Measurements from ENCODE around the gene CTBP2.
A peak's percentile ranks its signal among the peaks of the same experiment; 100 is the strongest.

CTBP2 gene

GRCh38 chr10:125026974-125027735, 133.2 kb downstream of the CTBP2 start:
- Histone ChIP-seq H3K36me3 (ENCODE audit: control insufficient read depth in 1 of 2, insufficient read depth in 2 of 2, low read length in 2 of 2) (peaks cover 0 to 15% of the 10 kb centered on the region in 2 donors), H3K27me3 (ENCODE audit: low read depth, low read length) (no peaks in the 10 kb centered on the region), H3K9me3 (ENCODE audit: control insufficient read depth in 1 of 2, low read length in 2 of 2) (no peaks in the 10 kb centered on the region), H3K27ac (ENCODE audit: low read length) (no peak overlapping the region), H3K4me3 (ENCODE audit: low read depth in 1 of 2, low read length in 2 of 2) (no peak overlapping the region), H3K4me1 (ENCODE audit: control insufficient read depth in 1 of 2, insufficient read depth in 2 of 2, low read length in 2 of 2) (peaks cover 6 to 40% of the 10 kb centered on the region in 2 donors)

GRCh38 chr10:125026036-125026931, 134.1 kb downstream of the CTBP2 start:
- H3K36me3 ChIP-seq (ENCODE audit: control insufficient read depth in 1 of 2, insufficient read depth in 2 of 2, low read length in 2 of 2) = peaks cover 0 to 15% of the 10 kb centered on the region in 2 donors
- no peaks in the 10 kb centered on the region for H3K27me3 ChIP-seq (ENCODE audit: low read depth, low read length)
- no peak overlapping the region for H3K27ac ChIP-seq (ENCODE audit: low read length)
- peaks cover 6 to 39% of the 10 kb centered on the region in 2 donors for H3K4me1 ChIP-seq (ENCODE audit: control insufficient read depth in 1 of 2, insufficient read depth in 2 of 2, low read length in 2 of 2)
- no peak overlapping the region for H3K4me3 ChIP-seq (ENCODE audit: low read depth in 1 of 2, low read length in 2 of 2)
- H3K9me3 ChIP-seq (ENCODE audit: control insufficient read depth in 1 of 2, low read length in 2 of 2) = no peaks in the 10 kb centered on the region

- H3K4me1 ChIP-seq (ENCODE audit: control insufficient read depth in 1 of 2, insufficient read depth in 2 of 2, low read length in 2 of 2) = peaks cover 6 to 39% of the 10 kb centered on the region in 2 donors
- no peak overlapping the region for H3K27ac ChIP-seq (ENCODE audit: low read length)
- H3K4me3 ChIP-seq (ENCODE audit: low read depth in 1 of 2, low read length in 2 of 2) = no peak overlapping the region
- H3K9me3 ChIP-seq (ENCODE audit: control insufficient read depth in 1 of 2, low read length in 2 of 2) = no peaks in the 10 kb centered on the region
- no peaks in the 10 kb centered on the region for H3K27me3 ChIP-seq (ENCODE audit: low read depth, low read length)
- peaks cover 0 to 15% of the 10 kb centered on the region in 2 donors for H3K36me3 ChIP-seq (ENCODE audit: control insufficient read depth in 1 of 2, insufficient read depth in 2 of 2, low read length in 2 of 2)
Measured at GRCh38 chr10:125025341-125025740, 135.0 kb downstream of the CTBP2 start.

GRCh38 chr10:125024497-125025234, 135.7 kb downstream of the CTBP2 start:
- no peaks in the 10 kb centered on the region for H3K27me3 ChIP-seq (ENCODE audit: low read depth, low read length)
- H3K27ac ChIP-seq (ENCODE audit: low read length) = peak overlapping the region; percentile 30
- H3K36me3 ChIP-seq (ENCODE audit: control insufficient read depth in 1 of 2, insufficient read depth in 2 of 2, low read length in 2 of 2) = peaks cover 0 to 15% of the 10 kb centered on the region in 2 donors
- no peaks in the 10 kb centered on the region for H3K9me3 ChIP-seq (ENCODE audit: control insufficient read depth in 1 of 2, low read length in 2 of 2)
- H3K4me1 ChIP-seq (ENCODE audit: control insufficient read depth in 1 of 2, insufficient read depth in 2 of 2, low read length in 2 of 2) = peaks cover 2 to 39% of the 10 kb centered on the region in 2 donors
- H3K4me3 ChIP-seq (ENCODE audit: low read depth in 1 of 2, low read length in 2 of 2) = no peak overlapping the region

GRCh38 chr10:125023862-125024496, 136.4 kb downstream of the CTBP2 start:
- Histone ChIP-seq H3K27me3 (ENCODE audit: low read depth, low read length) (no peaks in the 10 kb centered on the region), H3K27ac (ENCODE audit: low read length) (peak overlapping the region; percentile 30), H3K36me3 (ENCODE audit: control insufficient read depth in 1 of 2, insufficient read depth in 2 of 2, low read length in 2 of 2) (peaks cover 0 to 15% of the 10 kb centered on the region in 2 donors), H3K4me3 (ENCODE audit: low read depth in 1 of 2, low read length in 2 of 2) (no peak overlapping the region), H3K4me1 (ENCODE audit: control insufficient read depth in 1 of 2, insufficient read depth in 2 of 2, low read length in 2 of 2) (peaks cover 0 to 36% of the 10 kb centered on the region in 2 donors), H3K9me3 (ENCODE audit: control insufficient read depth in 1 of 2, low read length in 2 of 2) (no peaks in the 10 kb centered on the region)

- H3K4me1 ChIP-seq (ENCODE audit: control insufficient read depth in 1 of 2, insufficient read depth in 2 of 2, low read length in 2 of 2) = peaks cover 0 to 36% of the 10 kb centered on the region in 2 donors
- no peak overlapping the region for H3K4me3 ChIP-seq (ENCODE audit: low read depth in 1 of 2, low read length in 2 of 2)
- H3K27me3 ChIP-seq (ENCODE audit: low read depth, low read length) = no peaks in the 10 kb centered on the region
- peaks cover 0 to 15% of the 10 kb centered on the region in 2 donors for H3K36me3 ChIP-seq (ENCODE audit: control insufficient read depth in 1 of 2, insufficient read depth in 2 of 2, low read length in 2 of 2)
- no peaks in the 10 kb centered on the region for H3K9me3 ChIP-seq (ENCODE audit: control insufficient read depth in 1 of 2, low read length in 2 of 2)
- H3K27ac ChIP-seq (ENCODE audit: low read length) = no peak overlapping the region
Measured at GRCh38 chr10:125023255-125023654, 137.1 kb downstream of the CTBP2 start.

GRCh38 chr10:125022671-125023070, 137.7 kb downstream of the CTBP2 start:
- Histone ChIP-seq H3K27me3 (ENCODE audit: low read depth, low read length) (no peaks in the 10 kb centered on the region), H3K4me3 (ENCODE audit: low read depth in 1 of 2, low read length in 2 of 2) (no peak overlapping the region), H3K27ac (ENCODE audit: low read length) (no peak overlapping the region), H3K9me3 (ENCODE audit: control insufficient read depth in 1 of 2, low read length in 2 of 2) (no peaks in the 10 kb centered on the region), H3K36me3 (ENCODE audit: control insufficient read depth in 1 of 2, insufficient read depth in 2 of 2, low read length in 2 of 2) (peaks cover 0 to 15% of the 10 kb centered on the region in 2 donors), H3K4me1 (ENCODE audit: control insufficient read depth in 1 of 2, insufficient read depth in 2 of 2, low read length in 2 of 2) (peaks cover 0 to 34% of the 10 kb centered on the region in 2 donors)

GRCh38 chr10:125021686-125022344, 138.5 kb downstream of the CTBP2 start:
- Histone ChIP-seq H3K9me3 (ENCODE audit: control insufficient read depth in 1 of 2, low read length in 2 of 2) (no peaks in the 10 kb centered on the region), H3K27me3 (ENCODE audit: low read depth, low read length) (no peaks in the 10 kb centered on the region), H3K4me1 (ENCODE audit: control insufficient read depth in 1 of 2, insufficient read depth in 2 of 2, low read length in 2 of 2) (peaks cover 0 to 43% of the 10 kb centered on the region in 2 donors), H3K36me3 (ENCODE audit: control insufficient read depth in 1 of 2, insufficient read depth in 2 of 2, low read length in 2 of 2) (peaks cover 0 to 12% of the 10 kb centered on the region in 2 donors), H3K4me3 (ENCODE audit: low read depth in 1 of 2, low read length in 2 of 2) (no peak overlapping the region), H3K27ac (ENCODE audit: low read length) (no peak overlapping the region)

GRCh38 chr10:125020871-125021270, 139.5 kb downstream of the CTBP2 start:
- Histone ChIP-seq H3K4me3 (ENCODE audit: low read depth in 1 of 2, low read length in 2 of 2) (no peak overlapping the region), H3K27me3 (ENCODE audit: low read depth, low read length) (no peaks in the 10 kb centered on the region), H3K9me3 (ENCODE audit: control insufficient read depth in 1 of 2, low read length in 2 of 2) (no peaks in the 10 kb centered on the region), H3K4me1 (ENCODE audit: control insufficient read depth in 1 of 2, insufficient read depth in 2 of 2, low read length in 2 of 2) (peaks cover 0 to 50% of the 10 kb centered on the region in 2 donors), H3K36me3 (ENCODE audit: control insufficient read depth in 1 of 2, insufficient read depth in 2 of 2, low read length in 2 of 2) (peaks cover 0 to 2% of the 10 kb centered on the region in 2 donors), H3K27ac (ENCODE audit: low read length) (no peak overlapping the region)

GRCh38 chr10:125020386-125020785, 140.0 kb downstream of the CTBP2 start:
- peaks cover 0 to 54% of the 10 kb centered on the region in 2 donors for H3K4me1 ChIP-seq (ENCODE audit: control insufficient read depth in 1 of 2, insufficient read depth in 2 of 2, low read length in 2 of 2)
- no peak overlapping the region for H3K4me3 ChIP-seq (ENCODE audit: low read depth in 1 of 2, low read length in 2 of 2)
- no peaks in the 10 kb centered on the region for H3K36me3 ChIP-seq (ENCODE audit: control insufficient read depth in 1 of 2, insufficient read depth in 2 of 2, low read length in 2 of 2)
- H3K27ac ChIP-seq (ENCODE audit: low read length) = no peak overlapping the region
- no peaks in the 10 kb centered on the region for H3K27me3 ChIP-seq (ENCODE audit: low read depth, low read length)
- no peaks in the 10 kb centered on the region for H3K9me3 ChIP-seq (ENCODE audit: control insufficient read depth in 1 of 2, low read length in 2 of 2)

All from muscle layer of duodenum (tissue), 2 donors.